NOMO-1 (cell line): Measurements from ENCODE around the gene PAK1IP1.
"Not testable (repeated sequence)": the region's sequence is repeated elsewhere in the genome, so short reads cannot be mapped to it uniquely, and the experiment has no call there.

Experiments used
- DNase-seq, 2 experiments: peaks; one replicate each; lab custom pipeline; 2025; ENCODE audit not compliant: unreplicated experiment in 2 of 2; lab: John Stamatoyannopoulos, UW

The PAK1IP1 gene

GRCh38 chr6:10740061-10740460 lies 45.3 kb downstream of the PAK1IP1 start:
- no peak for DNase-seq

- not testable (repeated sequence) for DNase-seq
Observed at GRCh38 chr6:10741643-10742042, 46.9 kb downstream of the PAK1IP1 start.

GRCh38 chr6:10742251-10742650 lies 47.5 kb downstream of the PAK1IP1 start:
- no peak for DNase-seq

DNA sequence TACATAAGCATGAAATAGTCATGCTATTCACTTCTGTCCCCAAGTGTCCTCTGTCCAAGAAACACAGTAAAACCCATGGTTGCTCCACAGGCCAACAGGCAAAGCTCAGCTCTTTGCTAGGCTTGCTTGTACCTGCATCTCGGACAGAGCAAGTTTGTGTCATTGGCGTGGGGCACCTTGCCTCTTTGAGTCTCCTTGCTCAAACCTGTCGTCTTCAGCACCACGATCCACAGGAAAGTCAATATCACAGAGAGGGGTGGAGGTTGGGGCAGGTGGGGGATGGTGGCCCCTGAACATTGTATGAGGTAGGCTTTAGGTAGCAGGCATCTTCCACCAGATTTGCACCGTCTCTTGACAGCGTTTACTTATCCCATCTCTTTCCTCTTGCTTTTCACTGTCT lies 48.7 kb downstream of the PAK1IP1 start:
- DNase-seq = no peak

DNA sequence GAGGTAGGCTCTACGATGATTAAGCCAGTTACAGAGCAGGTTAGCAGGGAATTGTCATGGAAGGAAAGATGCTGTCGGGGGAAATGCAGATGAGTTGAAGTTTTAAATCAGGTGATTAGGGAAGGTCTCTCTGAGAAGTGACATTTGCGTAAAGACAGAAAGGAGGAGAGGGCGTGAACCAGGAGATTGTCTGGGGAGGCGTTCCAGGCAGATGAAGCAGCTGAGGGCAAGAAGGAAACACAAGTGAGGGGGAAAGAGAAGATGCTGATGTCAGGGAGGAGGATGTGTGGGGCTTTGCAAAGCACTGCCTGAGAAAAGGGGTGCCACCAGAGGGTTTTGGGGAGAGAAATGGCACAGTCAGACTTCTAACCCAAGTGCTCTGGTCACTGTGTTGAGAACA lies 50.3 kb downstream of the PAK1IP1 start:
- DNase-seq = no peak

- no peak for DNase-seq
Observed at GRCh38 chr6:10746915-10747250, 52.1 kb downstream of the PAK1IP1 start.

DNA sequence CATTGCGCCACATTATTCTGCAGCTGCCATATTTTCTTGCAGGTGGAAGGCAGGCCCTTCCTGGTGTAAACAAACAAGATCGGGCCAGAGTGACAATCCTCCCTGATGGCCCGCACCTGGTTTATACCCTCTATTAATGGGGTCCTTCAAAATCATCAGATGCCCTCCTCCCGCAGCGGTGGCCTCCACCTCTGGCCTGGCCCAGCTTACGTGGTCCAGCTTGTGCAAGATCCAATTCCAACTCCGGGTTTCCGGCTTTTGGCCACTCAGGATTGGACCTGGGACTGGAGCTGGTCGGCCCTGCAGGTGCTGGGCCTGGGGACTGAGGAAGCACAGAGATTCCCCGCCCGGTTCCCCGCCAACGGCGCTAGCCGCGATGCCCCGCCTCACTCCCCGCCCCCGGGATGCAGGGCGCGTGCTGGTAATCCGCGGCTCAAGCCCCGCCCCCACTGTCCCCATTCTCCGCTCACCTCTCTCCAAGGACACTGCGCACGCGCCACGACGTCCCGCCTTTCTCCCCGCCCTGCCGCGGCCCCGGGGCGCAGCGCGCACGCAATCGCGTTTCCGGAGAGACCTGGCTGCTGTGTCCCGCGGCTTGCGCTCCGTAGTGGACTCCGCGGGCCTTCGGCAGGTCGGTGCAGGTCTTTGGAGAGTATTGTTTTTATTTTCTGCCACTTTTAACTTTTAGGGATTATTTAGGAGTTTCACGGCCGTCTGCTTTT lies 52.6 kb downstream of the PAK1IP1 start, which contains the start of gene TMEM14B:
Gene TMEM14B (plus strand): TSS at position 555 of the 722 bp plus-strand sequence. CDS start 1,441 bp downstream, outside the sequence.
- peak; percentile 97 for DNase-seq

DNA sequence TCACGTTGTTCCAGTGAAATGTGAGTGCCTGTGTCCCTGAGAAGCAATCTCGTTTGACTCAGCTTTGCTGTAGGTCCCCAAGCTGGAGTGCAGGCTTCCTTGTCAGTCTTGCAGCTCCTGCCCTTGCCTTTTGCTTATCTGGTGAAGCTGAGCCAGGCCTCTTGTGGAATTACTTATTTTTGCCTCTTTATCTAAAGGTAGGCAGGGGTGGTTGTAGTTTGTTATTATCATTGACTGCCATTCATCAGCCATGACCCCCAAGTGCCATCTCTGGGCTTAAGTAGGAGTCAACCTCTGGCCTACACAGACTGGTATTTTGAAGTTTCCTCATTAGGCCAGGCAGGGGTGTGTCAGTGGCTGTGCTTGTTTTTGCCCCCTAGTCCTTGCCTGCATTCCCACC lies 55.0 kb downstream of the PAK1IP1 start:
- DNase-seq = no peak

- DNase-seq = not testable (repeated sequence)
Observed at GRCh38 chr6:10750568-10750967, 55.8 kb downstream of the PAK1IP1 start.

DNA sequence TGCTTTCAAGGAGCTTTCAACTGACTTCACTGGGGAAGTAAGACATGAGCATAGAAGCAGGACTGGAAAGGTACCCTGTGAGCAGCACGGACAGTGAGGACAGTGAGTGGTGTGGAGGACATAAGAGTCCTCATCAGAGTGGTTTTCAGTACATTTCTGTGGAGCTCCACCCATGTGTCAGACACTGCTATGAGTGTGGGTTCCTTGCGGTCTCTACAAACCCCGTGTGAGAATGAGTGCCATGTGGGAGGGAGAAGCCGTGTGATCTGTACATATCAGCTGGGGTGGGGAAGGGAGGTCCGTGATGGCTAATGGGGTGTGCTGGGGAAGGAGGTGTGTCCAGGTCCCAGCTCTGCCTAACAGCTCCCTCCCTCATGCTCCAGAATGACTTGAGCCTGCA lies 57.0 kb downstream of the PAK1IP1 start:
- not testable (repeated sequence) for DNase-seq

GRCh38 chr6:10756085-10756484 lies 61.3 kb downstream of the PAK1IP1 start:
- no peak for DNase-seq
